Left lung (tissue), 10 donors: ENCODE results near the gene MAPK8IP3. TPM values are rescaled to one million over a fixed set of nuclear protein-coding genes. Genes with fewer than 3 reads are reported as not detected.

Experiments used
- ATAC-seq: fragments of 200-7000 bp; cut with Tn5 transposase; one replicate; pipeline ENCODE4 v1.9.1; 2020; ENCODE audit warnings: moderate library complexity
- DNase-seq, 4 donors: peaks; one replicate each; pipeline ENCODE4 v3.0.0-alpha.2; 2013 to 2020
- H3K27ac ChIP-seq, 2 donors: fragments of 200-600 bp; sonication (generic) in 1 of 2; one replicate each; pipeline versions ENCODE4 v1.5.0 to v1.8.0; 2020 to 2021
- H3K27me3 ChIP-seq, 2 donors: fragments of 200-600 bp; sonication (generic) in 1 of 2; one replicate each; pipeline versions ENCODE4 v1.5.0 to v1.8.0; 2020 to 2021
- H3K36me3 ChIP-seq, 2 donors: fragments of 200-600 bp; sonication (generic) in 1 of 2; one replicate each; pipeline versions ENCODE4 v1.5.0 to v1.8.0; 2020 to 2021
- H3K4me1 ChIP-seq, 2 donors: fragments of 200-600 bp; one replicate each; pipeline ENCODE4 v1.8.0; 2021
- H3K4me3 ChIP-seq, 2 donors: fragments of 200-600 bp; sonication (generic) in 1 of 2; one replicate each; pipeline versions ENCODE4 v1.5.0 to v1.8.0; 2020 to 2021; ENCODE audit warnings: mild to moderate bottlenecking in 1 of 2
- H3K9me3 ChIP-seq, 2 donors: fragments of 200-600 bp; sonication (generic) in 1 of 2; one replicate each; pipeline versions ENCODE4 v1.5.0 to v1.8.0; 2020 to 2021
- intact Hi-C, 2 donors: fragments of 100-400 bp; cut with DNase I; formaldehyde crosslinking; loops; one replicate each; pipeline versions ENCODE4 v1.11.2 to v1.14.2; 2022
- polyA plus RNA-seq, 6 donors: library from polyadenylated mRNA; unstranded; fragments of 120-200 nt; gene quantifications; one replicate each; pipeline ENCODE4 v1.2.1, GENCODE V29; 2013; ENCODE audit not compliant: insufficient read length in 6 of 6
- total RNA-seq, 2 donors: library from RNA; stranded (reverse); fragmentation: NEBNext Ultra II Directional; extraction: Animal tissue kit (Norgen Biotek cat#: 25700); gene quantifications; one replicate each; pipeline ENCODE4 v1.2.1, GENCODE V29; 2021
- TF ChIP-seq, protein P1 (sequence below), 2 donors: fragments of 200-600 bp; sonication (generic) in 1 of 2; IDR thresholded peaks; one replicate each; pipeline versions ENCODE4 v1.5.0 to v1.8.0; 2021; ENCODE audit warnings: antibody characterized with exemption in 2 of 2
- donor health status: DM: no; HTN: yes; CAD: no.
- donor health status: DM: no; HTN: no; CAD: no.

The MAPK8IP3 gene
- total and polyA plus RNA-seq, 8 donors: 48.1 to 85.9 (median 64.0) TPM

DNA sequence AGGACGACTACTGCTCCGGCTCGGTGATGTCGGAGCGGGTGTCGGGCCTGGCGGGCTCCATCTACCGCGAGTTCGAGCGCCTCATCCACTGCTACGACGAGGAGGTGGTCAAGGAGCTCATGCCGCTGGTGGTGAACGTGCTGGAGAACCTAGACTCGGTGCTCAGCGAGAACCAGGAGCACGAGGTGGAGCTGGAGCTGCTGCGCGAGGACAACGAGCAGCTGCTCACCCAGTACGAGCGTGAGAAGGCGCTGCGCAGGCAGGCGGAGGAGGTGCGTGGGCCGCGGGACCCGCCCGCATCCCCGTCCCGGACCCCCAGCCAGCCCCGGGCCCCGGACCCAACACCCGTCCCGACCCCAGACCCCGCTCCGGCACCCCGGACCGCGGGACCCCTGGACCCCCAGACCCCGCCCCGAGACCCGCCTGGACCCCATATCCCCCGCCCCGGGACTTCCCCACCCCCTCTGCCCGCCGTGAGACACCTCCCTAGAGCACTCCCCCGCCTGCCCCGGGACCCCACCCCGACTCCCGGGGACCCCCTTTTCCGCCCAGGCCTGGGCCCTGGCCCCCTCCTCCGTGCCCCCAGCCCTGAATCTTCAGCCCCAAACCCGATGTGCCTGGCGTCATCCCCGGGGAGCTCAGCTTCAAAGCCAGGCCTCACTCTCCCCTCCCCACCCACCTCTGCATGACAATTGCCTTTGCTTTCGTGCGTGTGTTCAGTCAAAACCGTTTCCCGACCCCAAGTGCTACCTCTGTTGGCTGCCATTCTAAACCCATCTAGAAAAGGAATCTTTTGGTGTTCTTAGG lies 594 bp downstream of the MAPK8IP3 start:
- ATAC-seq (peak; percentile 25), DNase-seq (no peak)
- H3K36me3 ChIP-seq: peaks cover 0 to 19% of the 10 kb centered on the region in 2 donors
- no peaks in the 10 kb centered on the region for H3K9me3 ChIP-seq
- H3K4me3 ChIP-seq: peak overlapping the region; percentile 75 to 91
- TF ChIP-seq, protein P1, sequence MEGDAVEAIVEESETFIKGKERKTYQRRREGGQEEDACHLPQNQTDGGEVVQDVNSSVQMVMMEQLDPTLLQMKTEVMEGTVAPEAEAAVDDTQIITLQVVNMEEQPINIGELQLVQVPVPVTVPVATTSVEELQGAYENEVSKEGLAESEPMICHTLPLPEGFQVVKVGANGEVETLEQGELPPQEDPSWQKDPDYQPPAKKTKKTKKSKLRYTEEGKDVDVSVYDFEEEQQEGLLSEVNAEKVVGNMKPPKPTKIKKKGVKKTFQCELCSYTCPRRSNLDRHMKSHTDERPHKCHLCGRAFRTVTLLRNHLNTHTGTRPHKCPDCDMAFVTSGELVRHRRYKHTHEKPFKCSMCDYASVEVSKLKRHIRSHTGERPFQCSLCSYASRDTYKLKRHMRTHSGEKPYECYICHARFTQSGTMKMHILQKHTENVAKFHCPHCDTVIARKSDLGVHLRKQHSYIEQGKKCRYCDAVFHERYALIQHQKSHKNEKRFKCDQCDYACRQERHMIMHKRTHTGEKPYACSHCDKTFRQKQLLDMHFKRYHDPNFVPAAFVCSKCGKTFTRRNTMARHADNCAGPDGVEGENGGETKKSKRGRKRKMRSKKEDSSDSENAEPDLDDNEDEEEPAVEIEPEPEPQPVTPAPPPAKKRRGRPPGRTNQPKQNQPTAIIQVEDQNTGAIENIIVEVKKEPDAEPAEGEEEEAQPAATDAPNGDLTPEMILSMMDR (IDR thresholded peaks at IDR 0.05): no peak
- peak overlapping the region; percentile 89 to 96 for H3K27ac ChIP-seq
- no peaks in the 10 kb centered on the region for H3K27me3 ChIP-seq
- intact Hi-C loops: no loop called here
- peaks cover 15 to 34% of the 10 kb centered on the region in 2 donors for H3K4me1 ChIP-seq

DNA sequence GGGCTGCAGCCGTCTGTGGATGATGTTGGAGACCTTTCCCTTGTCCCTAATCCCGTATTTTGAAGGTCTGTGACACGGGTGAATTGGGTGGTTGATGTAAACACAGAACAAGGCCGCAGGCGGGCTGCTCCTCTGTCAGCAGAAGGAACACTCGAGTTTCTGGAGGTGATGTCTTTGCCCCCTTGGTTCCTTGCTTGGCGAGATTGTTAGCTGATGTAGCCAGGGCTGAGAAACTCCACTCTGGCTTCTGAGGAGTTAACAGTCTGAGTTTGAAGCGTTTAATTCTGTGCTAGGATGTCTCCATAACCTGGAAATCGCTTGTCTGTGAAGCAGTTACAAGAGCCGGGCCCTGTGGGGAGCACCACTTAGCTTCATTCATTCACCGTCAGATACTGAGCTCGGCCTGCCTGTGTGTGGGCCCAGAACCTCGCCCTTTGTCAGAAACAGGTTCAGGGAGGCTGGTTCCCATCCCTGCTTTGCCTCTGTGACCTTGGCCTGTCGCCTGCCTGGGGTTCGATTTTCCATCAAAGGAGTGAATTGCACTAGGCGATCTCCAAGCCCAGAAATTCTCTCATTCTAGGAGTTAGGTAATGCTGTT lies 1.3 kb downstream of the MAPK8IP3 start:
- Histone ChIP-seq H3K27ac (peak overlapping the region in 1 of 2 donors; percentile 7), H3K4me1 (peaks cover 15 to 37% of the 10 kb centered on the region in 2 donors), H3K27me3 (no peaks in the 10 kb centered on the region), H3K9me3 (no peaks in the 10 kb centered on the region), H3K4me3 (peak overlapping the region; percentile 75 to 91), H3K36me3 (peaks cover 0 to 17% of the 10 kb centered on the region in 2 donors)
- TF ChIP-seq, protein P1 (IDR thresholded peaks at IDR 0.05): no peak
- DNase-seq (no peak), ATAC-seq (no peak)
- intact Hi-C loops: no loop called here

DNA sequence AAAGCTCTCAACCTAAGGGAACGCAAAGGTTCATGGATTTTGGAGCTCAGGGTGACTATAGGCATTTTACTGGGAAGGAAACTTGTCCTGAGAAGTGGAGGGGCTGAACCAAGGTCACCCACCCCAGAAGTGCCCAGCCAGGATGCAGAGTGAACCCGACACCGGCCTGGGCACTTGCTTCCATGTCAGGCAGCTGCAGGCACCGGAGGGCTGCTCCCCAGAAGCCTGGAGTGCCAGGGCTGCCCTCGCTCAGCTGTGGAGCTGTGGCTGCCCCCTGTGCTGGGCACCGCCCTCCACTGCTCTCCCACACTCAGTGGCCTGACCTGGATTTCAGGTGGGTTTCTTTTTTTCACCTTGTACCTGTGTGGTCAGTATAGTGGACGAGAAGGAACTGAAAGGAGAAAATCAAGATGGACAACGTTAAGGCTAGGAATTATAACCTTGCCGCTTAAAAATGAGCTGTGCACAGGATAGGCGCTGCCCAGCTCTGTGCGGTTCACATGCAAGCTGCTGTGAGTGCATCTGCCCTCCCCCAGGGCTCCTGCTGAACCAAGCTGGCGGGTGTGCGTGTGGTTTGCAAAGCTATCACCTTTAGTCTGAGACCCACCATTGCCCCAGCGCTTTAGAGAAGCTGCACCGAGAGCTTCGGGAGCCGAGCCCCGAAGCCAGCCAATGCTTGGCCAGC lies 2.2 kb downstream of the MAPK8IP3 start:
- TF ChIP-seq, protein P1 (IDR thresholded peaks at IDR 0.05): no peak
- intact Hi-C loops: no loop called here
- Histone ChIP-seq H3K4me1 (peaks cover 15 to 47% of the 10 kb centered on the region in 2 donors), H3K27me3 (no peaks in the 10 kb centered on the region), H3K36me3 (peaks cover 0 to 11% of the 10 kb centered on the region in 2 donors), H3K27ac (no peak overlapping the region), H3K9me3 (no peaks in the 10 kb centered on the region), H3K4me3 (peak overlapping the region in 1 of 2 donors; percentile 91)
- ATAC-seq: no peak
- no peak for DNase-seq

DNA sequence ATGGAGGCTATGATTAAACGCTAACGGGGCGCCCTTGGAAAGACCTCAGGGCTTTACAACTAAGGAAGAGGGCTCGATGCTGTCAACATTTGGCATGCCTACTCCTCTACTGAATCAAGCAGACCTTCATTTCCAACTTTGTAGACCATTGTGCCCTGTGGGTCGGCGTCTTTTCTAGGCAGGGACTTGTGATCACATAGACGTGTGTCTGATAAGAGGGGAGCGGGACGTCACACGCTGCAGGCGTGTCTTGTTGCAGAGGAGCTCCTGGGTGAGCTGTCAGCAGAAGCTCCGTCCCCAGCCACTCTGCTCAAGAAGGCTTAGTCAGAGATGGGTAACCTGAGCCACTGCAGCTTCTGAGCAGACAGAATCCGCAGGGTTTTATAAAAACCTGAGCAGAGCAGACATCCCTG lies 2.8 kb downstream of the MAPK8IP3 start:
- intact Hi-C loops: no loop called here
- TF ChIP-seq, protein P1 (IDR thresholded peaks at IDR 0.05): no peak
- ATAC-seq: no peak

DNA sequence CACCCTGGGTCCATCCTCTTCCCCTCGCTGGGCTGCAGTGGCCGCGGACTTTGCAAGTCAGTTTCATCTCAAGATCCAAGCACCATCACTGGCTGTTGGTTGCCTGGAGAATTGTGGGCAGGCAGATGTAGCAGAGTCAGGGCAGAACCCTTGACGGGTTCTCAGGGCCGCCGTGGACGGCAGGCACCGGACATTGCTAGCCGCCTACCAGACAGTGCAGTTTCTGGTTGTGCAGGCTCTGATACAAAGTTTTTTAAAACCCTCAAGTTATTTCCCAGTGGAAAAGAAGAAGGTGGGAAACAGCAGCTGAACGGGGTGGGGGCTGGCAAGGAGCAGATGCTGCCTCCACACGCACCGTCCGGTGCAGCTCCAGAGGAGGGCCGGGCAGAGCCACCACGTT lies 3.4 kb downstream of the MAPK8IP3 start:
- Histone ChIP-seq H3K27ac (no peak overlapping the region), H3K27me3 (no peaks in the 10 kb centered on the region), H3K4me1 (peaks cover 15 to 52% of the 10 kb centered on the region in 2 donors), H3K36me3 (peaks cover 0 to 11% of the 10 kb centered on the region in 2 donors), H3K4me3 (no peak overlapping the region), H3K9me3 (no peaks in the 10 kb centered on the region)
- intact Hi-C loops: no loop called here
- DNase-seq: no peak
- TF ChIP-seq, protein P1 (IDR thresholded peaks at IDR 0.05): no peak
- no peak for ATAC-seq

More for the DNA sequence above, 2.8 kb downstream of the MAPK8IP3 start:
- H3K36me3 ChIP-seq: peaks cover 0 to 11% of the 10 kb centered on the region in 2 donors
- no peaks in the 10 kb centered on the region for H3K9me3 ChIP-seq
- no peak overlapping the region for H3K27ac ChIP-seq
- H3K27me3 ChIP-seq: no peaks in the 10 kb centered on the region
- DNase-seq: no peak
- H3K4me1 ChIP-seq: peaks cover 15 to 52% of the 10 kb centered on the region in 2 donors
- no peak overlapping the region for H3K4me3 ChIP-seq
